Heart left ventricle (tissue), 16 donors: Measurements from ENCODE around the gene ZFYVE19. TPM values are rescaled to one million over a fixed set of nuclear protein-coding genes. Genes with fewer than 3 reads are reported as not detected.

Experiments
- ATAC-seq, 4 donors: fragments of 200-7000 bp; cut with Tn5 transposase; one replicate each; pipeline ENCODE4 v1.9.1; 2020 to 2022; ENCODE audit warnings: moderate library complexity in 4 of 4, mild to moderate bottlenecking in 3 of 4, moderate number of reproducible peaks in 1 of 4
- DNase-seq, 5 donors: peaks; one replicate each; pipeline ENCODE4 v3.0.0-alpha.2; 2020
- H3K27ac ChIP-seq, 12 donors: fragments of 200-600 bp; sonication (generic) in 4 of 12; one replicate each; pipeline versions ENCODE4 v1.5.0 to v1.8.0; 2016 to 2022; ENCODE audit warnings: mild to moderate bottlenecking in 2 of 12
- H3K27me3 ChIP-seq, 9 donors: fragments of 200-600 bp; sonication (generic) in 2 of 9; one replicate each; pipeline versions ENCODE4 v1.5.1 to v1.8.0; 2016 to 2022; ENCODE audit warnings: mild to moderate bottlenecking in 3 of 9
- H3K36me3 ChIP-seq, 9 donors: fragments of 200-600 bp; sonication (generic) in 2 of 9; one replicate each; pipeline versions ENCODE4 v1.5.0 to v1.8.0; 2018 to 2022; ENCODE audit warnings: mild to moderate bottlenecking in 2 of 9
- H3K4me1 ChIP-seq, 12 donors: fragments of 200-600 bp; sonication (generic) in 4 of 12; one replicate each; pipeline versions ENCODE4 v1.5.0 to v1.8.0; 2016 to 2022; ENCODE audit warnings: mild to moderate bottlenecking in 3 of 12
- H3K4me3 ChIP-seq, 12 donors: fragments of 200-600 bp; sonication (generic) in 4 of 12; one replicate each; pipeline versions ENCODE4 v1.5.0 to v1.8.0; 2017 to 2022; ENCODE audit warnings: mild to moderate bottlenecking in 9 of 12, moderate library complexity in 4 of 12
- H3K9me3 ChIP-seq, 12 donors: fragments of 200-600 bp; sonication (generic) in 4 of 12; one replicate each; pipeline versions ENCODE4 v1.5.0 to v1.8.0; 2016 to 2022; ENCODE audit warnings: mild to moderate bottlenecking in 1 of 12
- CTCF ChIP-seq, 12 donors: fragments of 200-600 bp; sonication (generic) in 4 of 12; IDR thresholded peaks; one replicate each; pipeline versions ENCODE4 v1.5.0 to v1.8.0; 2018 to 2022; ENCODE audit warnings: antibody characterized with exemption in 12 of 12, mild to moderate bottlenecking in 5 of 12
- POLR2A ChIP-seq, 2 donors: fragments of 450-650 bp; IDR thresholded peaks; one replicate each; pipeline ENCODE4 v1.6.1; 2017; ENCODE audit warnings: antibody characterized with exemption in 2 of 2, mild to moderate bottlenecking in 2 of 2, moderate library complexity in 2 of 2
- WGBS, 4 donors: extraction: QIAGEN DNeasy Blood & Tissue Kit in 2 of 4; methylation state at CpG; one replicate each; pipeline versions ENCODE4 v1.1.5 to v1.1.7; 2013 to 2018; 5-methylcytosine and 5-hydroxymethylcytosine counted together
- intact Hi-C, 10 donors: fragments of 100-400 bp; cut with DNase I; formaldehyde crosslinking; loops; one replicate each; pipeline versions ENCODE4 v1.11.1 to v1.14.2; 2022
- polyA plus RNA-seq, 2 donors: library from polyadenylated mRNA; stranded (reverse); fragments of 200-250 nt; gene quantifications; one replicate each; pipeline ENCODE4 v1.2.3, GENCODE V29; 2013
- total RNA-seq, 9 donors: library from RNA; depleted of rRNA in 2 of 9; stranded (reverse); fragments of >200 nt in 2 of 9; fragmentation: NEBNext Ultra II Directional in 3 of 9; extraction: Animal tissue kit (Norgen Biotek cat#: 25700) in 3 of 9; gene quantifications; one replicate each; pipeline versions ENCODE4 v1.1.0 to v1.2.4, GENCODE V29; 2016 to 2023
- donor health status: ischemic (EF 13 %, LVEDD 7.1; RV severe dilation, severe dysfunction).
- donor health status: healthy with polysubstance abuse.
- donor health status: DM: no; HTN: yes; CAD: no.
- donor health status: DM: no; HTN: no; CAD: no.
- donor health status: ischemic (EF 25% LVEDD 6.9; RV normal size, moderate dysfunction).
- donor health status: ischemic (EF 25% LVEDD 5.7; RV mildly dilated, moderate dysfunction).
- donor health status: healthy.
- donor health status: DM: yes; HTN: yes; CAD: no.
- donor health status: ischemic (EF 35%, LVEDD 5.7; RV mildly dilated, moderate dysfunction).
- donor health status: nonischemic (EF 11% LVEDD 7.7; RV severe dilation, severe dysfunction).
- donor health status: DM: yes; HTN: yes; CAD: no.
- donor health status: PGD.
- donor health status: ischemic (EF 29% LVEDD 5.4; RV normal size, mild dysfunction).
- donor health status: nonischemic (EF 23%, LVEDD 6.1; RV moderate dilation, normal function).

Gene ZFYVE19
- total and polyA plus RNA-seq, 11 donors = 10.5 to 27.1 (median 18.8) TPM

- Histone ChIP-seq H3K4me3 (no peak overlapping the region), H3K36me3 (peaks cover 0 to 12% (median under 1%) of the 10 kb centered on the region in 9 donors), H3K27me3 (no peaks in the 10 kb centered on the region), H3K9me3 (no peaks in the 10 kb centered on the region), H3K4me1 (peaks cover 0 to 38% (median 19%) of the 10 kb centered on the region in 12 donors), H3K27ac (no peak overlapping the region)
- TF ChIP-seq CTCF (IDR thresholded peaks at IDR 0.05) = no peak
- no peak for TF ChIP-seq POLR2A (IDR thresholded peaks at IDR 0.05)
- 55 to 73% (median 64%) methylated on average over 1 of the region's 1 CpG for WGBS, 4 donors
- no peak for DNase-seq
- no peak for ATAC-seq
- intact Hi-C loops = loop anchor here in 1 of 10 donors (5.0 kb wide), 1 partner anchor 36 kb away; the partner anchor contains the start of gene C15orf62
These were observed 3.2 kb upstream of the ZFYVE19 start for GRCh38 chr15:40803688-40804087.

GRCh38 chr15:40806672-40807027 lies 239 bp upstream of the ZFYVE19 start:
- DNase-seq (no peak), ATAC-seq (no peak)
- intact Hi-C loops = loop anchor here in 5 of 10 donors (1.0 to 5.0 kb wide), 5 partner anchors 39 to 88 kb away; partner anchors contain the start of genes RMDN3 (in 3 of the 5), C15orf62 (in 1 of the 5), GCHFR (in 1 of the 5) and VPS18 (in 1 of the 5)
- peaks cover 0 to 24% (median 14%) of the 10 kb centered on the region in 9 donors for H3K36me3 ChIP-seq
- 0 to 2% (median 1%) methylated on average over 2 of the region's 2 CpGs for WGBS, 4 donors
- no peaks in the 10 kb centered on the region for H3K9me3 ChIP-seq
- H3K4me3 ChIP-seq = peak overlapping the region; percentile 71 to 98 (median 87)
- peaks cover 0 to 40% (median 19%) of the 10 kb centered on the region in 12 donors for H3K4me1 ChIP-seq
- TF ChIP-seq POLR2A (IDR thresholded peaks at IDR 0.05) (no peak), CTCF (IDR thresholded peaks at IDR 0.05) (no peak)
- peak overlapping the region; percentile 87 to 98 (median 96) for H3K27ac ChIP-seq
- no peaks in the 10 kb centered on the region for H3K27me3 ChIP-seq

- ATAC-seq = no peak
- Histone ChIP-seq H3K4me1 (peaks cover 0 to 36% (median 16%) of the 10 kb centered on the region in 12 donors), H3K27me3 (no peaks in the 10 kb centered on the region), H3K9me3 (no peaks in the 10 kb centered on the region), H3K27ac (peak overlapping the region in 10 of 12 donors; percentile 90 to 98 (median 96)), H3K4me3 (peak overlapping the region; percentile 71 to 98 (median 87)), H3K36me3 (peaks cover 0 to 32% (median 16%) of the 10 kb centered on the region in 9 donors)
- TF ChIP-seq POLR2A (IDR thresholded peaks at IDR 0.05) (no peak), CTCF (IDR thresholded peaks at IDR 0.05) (no peak)
- DNase-seq = no peak
- WGBS, 4 donors = 15 to 58% (median 18%) methylated on average over 19 of the region's 19 CpGs
- intact Hi-C loops = loop anchor here in 5 of 10 donors (1.0 to 5.0 kb wide), 5 partner anchors 41 to 86 kb away; partner anchors contain the start of genes RMDN3 (in 3 of the 5), C15orf62 (in 1 of the 5), GCHFR (in 1 of the 5) and VPS18 (in 1 of the 5)
These were observed 1.1 kb downstream of the ZFYVE19 start for GRCh38 chr15:40807888-40808461.

GRCh38 chr15:40808861-40809450 lies 2.1 kb downstream of the ZFYVE19 start:
- no peak for DNase-seq
- intact Hi-C loops = loop anchor here in 4 of 10 donors (5.0 kb wide), 3 partner anchors 42 to 52 kb away; partner anchors contain the start of genes RMDN3 (in 2 of the 4), C15orf62 (in 1 of the 4) and GCHFR (in 1 of the 4)
- no peak for ATAC-seq
- Histone ChIP-seq H3K4me3 (no peak overlapping the region), H3K4me1 (peaks cover 0 to 31% (median 16%) of the 10 kb centered on the region in 12 donors), H3K9me3 (no peaks in the 10 kb centered on the region), H3K27ac (no peak overlapping the region), H3K36me3 (peaks cover 0 to 42% (median 26%) of the 10 kb centered on the region in 9 donors), H3K27me3 (no peaks in the 10 kb centered on the region)
- TF ChIP-seq POLR2A (IDR thresholded peaks at IDR 0.05) = no peak
- TF ChIP-seq CTCF (IDR thresholded peaks at IDR 0.05) = no peak
- WGBS, 4 donors = 72 to 86% (median 84%) methylated on average over 8 of the region's 8 CpGs
